ENCODE data around the gene VPREB3.
A peak's percentile ranks its signal among the peaks of the same experiment; 100 is the strongest.

VPREB3 gene

GRCh38 chr22:23787600-23787896 lies 33.3 kb upstream of the VPREB3 start:
- Histone ChIP-seq H3K4me3 (ENCODE audit: low read length) (peak overlapping the region; percentile 77), H3K36me3 (replicated peaks; ENCODE audit: insufficient read depth, low read length) (no peaks in the 10 kb centered on the region), H3K9me3 (replicated peaks; ENCODE audit: insufficient read depth, low read length) (no peaks in the 10 kb centered on the region), H3K27ac (ENCODE audit: low read length) (peak overlapping the region; percentile 95; the same call in 1 of the 2 replicates), H3K9me2 (replicated peaks; ENCODE audit: insufficient read depth, low read length) (no peaks in the 10 kb centered on the region), H3K4me1 (ENCODE audit: low read length) (peaks cover 18% of the 10 kb centered on the region; the same call in 1 of the 2 replicates), H3F3A (ENCODE audit: insufficient read depth, low read length) (peaks cover 15% of the 10 kb centered on the region), H3K27me3 (replicated peaks; ENCODE audit: insufficient read depth, low read length) (no peaks in the 10 kb centered on the region), H3K79me2 (ENCODE audit: low read length) (peaks cover 53% of the 10 kb centered on the region), H3K9ac (ENCODE audit: low read length) (peak overlapping the region; percentile 99; the same call in 1 of the 2 replicates), H4K20me1 (ENCODE audit: insufficient read depth, low read length) (no peaks in the 10 kb centered on the region), H2AFZ (ENCODE audit: low read length) (0 out of 2 replicates have a peak overlapping the region, but pooled peaks have one; percentile 65), H3K4me2 (ENCODE audit: low read depth, low read length) (peak overlapping the region; percentile 100)
- no peak for DNase-seq
- TF ChIP-seq CTCF (IDR thresholded peaks at IDR 0.05; ENCODE audit: low read length) (no peak), EZH2 (optimal IDR thresholded peaks at IDR 0.05; ENCODE audit: low read depth, low read length) (no peak), EZH2phosphoT487 (IDR thresholded peaks at IDR 0.05; ENCODE audit: low read length) (no peak)

GRCh38 chr22:23786752-23787599 lies 32.8 kb upstream of the VPREB3 start, which contains the start of gene SMARCB1:
TSS of gene SMARCB1 (plus strand) at chr22:23786966. CDS start at chr22:23787170, 204 bp downstream.
- H3K4me2 ChIP-seq (ENCODE audit: low read depth, low read length) = peak within 1 kb of the TSS; percentile 100
- peaks cover 18% of the 10 kb centered on the region; the same call in 1 of the 2 replicates for H3K4me1 ChIP-seq (ENCODE audit: low read length)
- no peaks in the 10 kb centered on the region for H3K36me3 ChIP-seq (replicated peaks; ENCODE audit: insufficient read depth, low read length)
- no peaks in the 10 kb centered on the region for H3K9me3 ChIP-seq (replicated peaks; ENCODE audit: insufficient read depth, low read length)
- no peak for TF ChIP-seq EZH2phosphoT487 (IDR thresholded peaks at IDR 0.05; ENCODE audit: low read length)
- no peak for TF ChIP-seq CTCF (IDR thresholded peaks at IDR 0.05; ENCODE audit: low read length)
- H2AFZ ChIP-seq (ENCODE audit: low read length) = peak within 1 kb of the TSS; percentile 69
- H3F3A ChIP-seq (ENCODE audit: insufficient read depth, low read length) = peaks cover 15% of the 10 kb centered on the region
- peak; percentile 89 for DNase-seq
- no peaks in the 10 kb centered on the region for H3K9me2 ChIP-seq (replicated peaks; ENCODE audit: insufficient read depth, low read length)
- H3K4me3 ChIP-seq (ENCODE audit: low read length) = peak within 1 kb of the TSS; percentile 77
- peak within 1 kb of the TSS; percentile 95 for H3K27ac ChIP-seq (ENCODE audit: low read length)
- no peaks in the 10 kb centered on the region for H4K20me1 ChIP-seq (ENCODE audit: insufficient read depth, low read length)
- H3K9ac ChIP-seq (ENCODE audit: low read length) = peak within 1 kb of the TSS; percentile 99
- peaks cover 47% of the 10 kb centered on the region for H3K79me2 ChIP-seq (ENCODE audit: low read length)
- H3K27me3 ChIP-seq (replicated peaks; ENCODE audit: insufficient read depth, low read length) = no peaks in the 10 kb centered on the region

- peak overlapping the region; percentile 77 for H3K4me3 ChIP-seq (ENCODE audit: low read length)
- no peaks in the 10 kb centered on the region for H4K20me1 ChIP-seq (ENCODE audit: insufficient read depth, low read length)
- peaks cover 18% of the 10 kb centered on the region; the same call in 1 of the 2 replicates for H3K4me1 ChIP-seq (ENCODE audit: low read length)
- peaks cover 15% of the 10 kb centered on the region for H3F3A ChIP-seq (ENCODE audit: insufficient read depth, low read length)
- no peak for TF ChIP-seq EZH2phosphoT487 (IDR thresholded peaks at IDR 0.05; ENCODE audit: low read length)
- H3K27me3 ChIP-seq (replicated peaks; ENCODE audit: insufficient read depth, low read length) = no peaks in the 10 kb centered on the region
- no peaks in the 10 kb centered on the region for H3K9me2 ChIP-seq (replicated peaks; ENCODE audit: insufficient read depth, low read length)
- H3K9me3 ChIP-seq (replicated peaks; ENCODE audit: insufficient read depth, low read length) = no peaks in the 10 kb centered on the region
- H3K79me2 ChIP-seq (ENCODE audit: low read length) = peaks cover 40% of the 10 kb centered on the region
- H3K4me2 ChIP-seq (ENCODE audit: low read depth, low read length) = peak overlapping the region; percentile 100
- peak; percentile 70 for DNase-seq
- peak overlapping the region; percentile 95 for H3K27ac ChIP-seq (ENCODE audit: low read length)
- H3K36me3 ChIP-seq (replicated peaks; ENCODE audit: insufficient read depth, low read length) = no peaks in the 10 kb centered on the region
- H2AFZ ChIP-seq (ENCODE audit: low read length) = peak overlapping the region; percentile 69
- H3K9ac ChIP-seq (ENCODE audit: low read length) = peak overlapping the region; percentile 99
These were observed 32.1 kb upstream of the VPREB3 start for GRCh38 chr22:23786261-23786710.
